HepG2 (cell line): ENCODE data around the gene HAGHL. TPM values are rescaled to one million over a fixed set of nuclear protein-coding genes. Genes with fewer than 3 reads are reported as not detected.

Experiments used
- ATAC-seq: fragments of 200-7000 bp; cut with Tn5 transposase; 3 replicates; pipeline ENCODE4 v1.9.1; 2020; ENCODE audit warnings: mild to moderate bottlenecking, moderate library complexity
- BruUV-seq: library from RNA; stranded (reverse); fragments of 400-500 nt; replicated peaks from 2 replicates; lab custom pipeline; 2021; lab: Mats Ljungman, UMichigan
- CTCF ChIA-PET: fragments of 300-600 bp; formaldehyde crosslinking; extraction: SDS; loops from one replicate; lab custom pipeline; 2021; ENCODE audit warnings: low total read pairs, inconsistent platforms, low intra/inter-chr PET ratio; lab: Yijun Ruan, JAX
- POLR2A ChIA-PET: fragments of 350-600 bp; sonication (Branson Sonifier 250); formaldehyde crosslinking; loops from one replicate; lab custom pipeline; 2020; ENCODE audit warnings: antibody characterized with exemption, inconsistent platforms; lab: Yijun Ruan, JAX
- DNase-seq: peaks from one replicate; pipeline ENCODE4 v3.0.0-alpha.2; 2015; ENCODE audit warnings: low spot score
- FAIRE-seq: peaks from 3 replicates; lab custom pipeline; 2011; peaks lifted over from hg19 to GRCh38; lab: Jason Lieb, UNC
- H2AFZ ChIP-seq: one replicate; pipeline ENCODE4 v1.6.1; 2011; ENCODE audit warnings: low read length, inconsistent platforms
- H3K27ac ChIP-seq: fragments of 300-600 bp; 3 replicates; pipeline ENCODE4 v1.8.0; 2011; ENCODE audit warnings: mixed run types, mild to moderate bottlenecking, mixed read lengths, low read length, inconsistent platforms; ENCODE audit not compliant: insufficient read depth; ENCODE audit errors: extremely low read length
- H3K27me3 ChIP-seq, 2 experiments: fragments of 200-600 bp in 1 of 2; 2 replicates in 1 of 2; 3 replicates in 1 of 2; pipeline versions ENCODE4 v1.6.0 to v1.8.0; 2011; ENCODE audit warnings: low read length in 2 of 2, mild to moderate bottlenecking in 2 of 2, moderate library complexity in 2 of 2, inconsistent platforms in 1 of 2; ENCODE audit not compliant: insufficient read depth in 2 of 2, control insufficient read depth in 1 of 2
- H3K36me3 ChIP-seq, 2 experiments: fragments of 200-600 bp in 1 of 2; replicated peaks in 1 of 2; 2 replicates in 1 of 2; 3 replicates in 1 of 2; pipeline versions ENCODE4 v1.5.1 to v1.8.0; 2011; ENCODE audit warnings: low read length in 2 of 2, inconsistent platforms in 1 of 2; ENCODE audit not compliant: insufficient read depth in 2 of 2, control insufficient read depth in 1 of 2
- H3K4me1 ChIP-seq: 2 replicates; pipeline ENCODE4 v1.5.1; 2012; ENCODE audit warnings: low read length, inconsistent platforms; ENCODE audit not compliant: insufficient read depth
- H3K4me2 ChIP-seq: 2 replicates; pipeline ENCODE4 v1.6.0; 2011; ENCODE audit warnings: low read depth, low read length, inconsistent platforms
- H3K4me3 ChIP-seq, 3 experiments: fragments of 200-600 bp in 1 of 3; sonication (generic), shearing (Covaris generic) in 1 of 3; replicated peaks in 1 of 3; 2 replicates each; pipeline ENCODE4 v1.5.1; 2011 to 2016; ENCODE audit warnings: low read length in 3 of 3, inconsistent platforms in 2 of 3, low read depth in 2 of 3, mild to moderate bottlenecking in 2 of 3, control low read depth in 1 of 3, mixed read lengths in 1 of 3; ENCODE audit not compliant: insufficient read depth in 1 of 3
- H3K79me2 ChIP-seq: one replicate; pipeline ENCODE4 v1.6.1; 2011; ENCODE audit warnings: low read length, inconsistent platforms; ENCODE audit not compliant: insufficient read depth
- H3K9ac ChIP-seq: 2 replicates; pipeline ENCODE4 v1.6.0; 2011; ENCODE audit warnings: mild to moderate bottlenecking, low read depth, low read length, inconsistent platforms; ENCODE audit not compliant: insufficient read depth
- H3K9me3 ChIP-seq: 2 replicates; pipeline ENCODE4 v1.5.1; 2012; ENCODE audit warnings: mild to moderate bottlenecking, low read length
- H4K20me1 ChIP-seq: 2 replicates; pipeline ENCODE4 v1.6.0; 2011; ENCODE audit warnings: inconsistent platforms, mild to moderate bottlenecking, low read length, moderate library complexity; ENCODE audit not compliant: insufficient read depth
- AKAP8 ChIP-seq: sonication (generic); formaldehyde crosslinking; IDR thresholded peaks from 2 replicates; pipeline ENCODE4 v1.5.1; 2020; ENCODE audit warnings: mild to moderate bottlenecking, missing genetic modification reagents
- KDM4B ChIP-seq: sonication (generic); formaldehyde crosslinking; IDR thresholded peaks from 2 replicates; pipeline ENCODE4 v1.4.0; 2020; ENCODE audit warnings: missing genetic modification reagents
- KDM5A ChIP-seq: fragments of 200-600 bp; sonication (generic); IDR thresholded peaks from 2 replicates; pipeline ENCODE4 v1.7.0; 2018; ENCODE audit warnings: antibody characterized with exemption, mild to moderate bottlenecking, low read length, borderline replicate concordance
- NR3C1 ChIP-seq: sonication (generic); formaldehyde crosslinking; IDR thresholded peaks from 2 replicates; pipeline ENCODE4 v1.4.0; 2020; ENCODE audit warnings: missing genetic modification reagents
- ZNF432 ChIP-seq: sonication (generic); formaldehyde crosslinking; IDR thresholded peaks from 2 replicates; pipeline ENCODE4 v1.5.0; 2020; ENCODE audit warnings: missing genetic modification reagents, mild to moderate bottlenecking, borderline replicate concordance
- ZNF446 ChIP-seq: sonication (generic); formaldehyde crosslinking; IDR thresholded peaks from 2 replicates; pipeline ENCODE4 v1.5.0; 2020; ENCODE audit warnings: mild to moderate bottlenecking, missing genetic modification reagents
- ZNF619 ChIP-seq: sonication (generic); formaldehyde crosslinking; IDR thresholded peaks from 2 replicates; pipeline ENCODE4 v1.4.0; 2020; ENCODE audit warnings: mild to moderate bottlenecking, missing genetic modification reagents
- ZNF7 ChIP-seq: IDR thresholded peaks from 2 replicates; pipeline ENCODE4 v1.6.1; 2016; ENCODE audit warnings: missing biosample characterization, missing genetic modification reagents
- ZNF788 ChIP-seq: sonication (generic); formaldehyde crosslinking; IDR thresholded peaks from 2 replicates; pipeline ENCODE4 v1.5.0; 2020; ENCODE audit warnings: mild to moderate bottlenecking, missing genetic modification reagents, borderline replicate concordance
- WGBS: methylation state at CpG from one replicate; pipeline ENCODE4 v1.1.6; 2017; ENCODE audit warnings: low lambda C conversion rate; 5-methylcytosine and 5-hydroxymethylcytosine counted together
- in situ Hi-C: cut with HindIII; loops from 2 replicates; pipeline ENCODE4 v1.10.0; 2017; ENCODE audit warnings: low pct_unique_long_range_greater_than_20kb; ENCODE audit not compliant: extremely low pct_ligation_motif_present
- intact Hi-C: fragments of 100-400 bp; cut with micrococcal nuclease; formaldehyde crosslinking; loops from one replicate; pipeline ENCODE4 v1.10.0; 2022; ENCODE audit not compliant: unreplicated experiment
- polyA plus RNA-seq, 8 experiments: library from polyadenylated mRNA; depleted of rRNA in 3 of 8; stranded (reverse) in 7 of 8; unstranded in 1 of 8; fragments of >200 nt; fragmentation: Illumina TruSeq in 4 of 8; extraction: Trizol in 4 of 8; gene quantifications; 2 replicates each; pipeline versions ENCODE4 v1.2.1 to v1.2.3, GENCODE V29; 2011 to 2016; ENCODE audit warnings: low read depth in 4 of 8, missing spikeins in 1 of 8, mixed read lengths in 1 of 8; ENCODE audit not compliant: insufficient read depth in 1 of 8
- total RNA-seq, 5 experiments: library from RNA; depleted of rRNA; stranded (reverse); fragments of >200 nt; fragmentation: Illumina TruSeq; extraction: Trizol; gene quantifications; 2 replicates each; pipeline ENCODE4 v1.2.3, GENCODE V29; 2016; ENCODE audit warnings: low read depth in 1 of 5
- TF ChIP-seq, protein P1 (sequence below): sonication (generic); formaldehyde crosslinking; IDR thresholded peaks from 2 replicates; pipeline ENCODE4 v1.5.1; 2020; ENCODE audit warnings: missing genetic modification reagents, mild to moderate bottlenecking, borderline replicate concordance
- TF ChIP-seq, protein P2 (sequence below): sonication (generic); formaldehyde crosslinking; IDR thresholded peaks from 2 replicates; pipeline ENCODE4 v1.5.0; 2020; ENCODE audit warnings: missing genetic modification reagents

HAGHL gene
- total and polyA plus RNA-seq, 2 of the 13 experiments (the other 11 are each of a cell fraction or from before 2014, with no cell fraction given) = 3.4 to 8.4 TPM

DNA sequence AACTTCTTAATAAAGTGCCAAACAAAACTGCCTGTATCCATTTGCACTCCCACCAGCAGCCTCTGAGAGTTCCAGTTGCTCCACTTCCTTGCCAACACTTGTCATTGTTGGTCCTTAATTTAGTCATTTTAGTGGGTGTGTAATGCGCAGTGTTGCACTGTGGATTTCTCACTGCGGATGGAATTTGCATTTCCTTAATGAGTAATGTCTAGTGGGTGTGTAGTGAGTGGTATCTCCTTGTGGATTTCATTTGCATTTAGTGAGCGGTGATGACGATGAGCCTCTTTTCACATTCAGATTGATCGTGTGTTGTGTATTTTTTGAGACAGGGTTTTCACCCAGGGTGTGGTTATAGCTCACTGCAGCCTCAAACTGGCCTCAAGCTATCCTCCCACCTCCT is 29.5 kb downstream of the HAGHL start (continued):
- peak; percentile 94 for TF ChIP-seq ZNF7

DNA sequence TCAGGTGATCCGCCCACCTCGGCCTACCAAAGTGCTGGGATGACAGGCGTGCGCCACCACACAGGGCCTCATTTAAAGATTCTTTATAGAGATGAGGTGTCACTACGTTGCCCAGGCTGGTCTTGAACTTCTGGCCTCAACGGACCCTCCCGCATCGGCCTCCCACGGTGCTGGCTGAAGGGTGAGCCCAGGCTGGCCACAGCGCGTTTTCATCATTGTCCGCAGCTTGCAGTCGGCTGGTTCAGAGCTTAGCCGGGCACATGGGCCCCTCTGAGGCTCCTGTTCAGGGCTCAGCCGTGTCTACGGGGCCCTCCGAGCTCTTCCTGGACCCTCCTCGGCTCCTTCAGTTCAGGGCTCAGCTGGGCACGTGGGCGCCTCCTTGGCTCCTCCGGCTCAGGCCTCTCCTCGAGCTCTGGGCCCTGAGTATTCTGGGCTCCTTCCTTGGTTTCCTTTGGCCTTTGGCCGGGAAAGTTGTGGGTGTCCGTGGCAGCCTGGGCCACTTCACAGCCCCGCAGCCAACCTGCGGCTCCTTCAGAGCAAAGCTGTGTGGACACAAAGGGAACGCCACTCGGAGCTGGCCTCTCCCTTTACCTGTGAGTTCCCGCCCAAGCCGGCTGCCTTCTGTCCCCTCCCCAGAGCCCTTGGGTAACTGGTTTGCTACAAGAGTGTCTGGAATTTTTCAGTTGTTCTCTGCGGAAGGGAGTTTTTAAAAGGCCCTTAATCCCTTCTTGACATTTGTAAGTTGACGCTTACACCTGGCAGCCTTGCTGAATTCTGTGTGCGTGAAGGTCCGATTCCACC is 32.4 kb downstream of the HAGHL start:
- Histone ChIP-seq H3K9me3 (no peaks in the 10 kb centered on the region), H3K79me2 (no peaks in the 10 kb centered on the region), H3K27me3 (peaks cover 3 to 18% of the 10 kb centered on the region in 2 experiments; a peak in 4 of 5 replicates), H3K27ac (no peak overlapping the region), H3K4me3 (no peak overlapping the region), H4K20me1 (no peaks in the 10 kb centered on the region), H3K36me3 (no peaks in the 10 kb centered on the region), H3K4me1 (peaks cover 32% of the 10 kb centered on the region), H3K9ac (no peak overlapping the region), H2AFZ (no peak overlapping the region), H3K4me2 (no peak overlapping the region)
- CTCF ChIA-PET = no interaction called here
- ATAC-seq (no peak), DNase-seq (no peak), FAIRE-seq (no peak)
- WGBS = 61% methylated on average over 25 of the region's 34 CpGs
- no TSS peak for BruUV-seq
- POLR2A ChIA-PET = interaction anchor here (1.2 kb wide), 1 partner anchor 29 kb away, joined by 4 read pairs; the partner anchor contains the start of genes CHTF18 and RPUSD1
- intact Hi-C loops = no loop called here
- TF ChIP-seq NR3C1 (no peak), ZNF432 (CRISPR knock-in tag) (no peak), KDM5A (no peak), ZNF788 (no peak), KDM4B (CRISPR knock-in tag) (no peak), AKAP8 (CRISPR knock-in tag) (no peak), ZNF619 (CRISPR knock-in tag) (no peak), ZNF446 (CRISPR knock-in tag) (no peak)
- TF ChIP-seq, protein P1, sequence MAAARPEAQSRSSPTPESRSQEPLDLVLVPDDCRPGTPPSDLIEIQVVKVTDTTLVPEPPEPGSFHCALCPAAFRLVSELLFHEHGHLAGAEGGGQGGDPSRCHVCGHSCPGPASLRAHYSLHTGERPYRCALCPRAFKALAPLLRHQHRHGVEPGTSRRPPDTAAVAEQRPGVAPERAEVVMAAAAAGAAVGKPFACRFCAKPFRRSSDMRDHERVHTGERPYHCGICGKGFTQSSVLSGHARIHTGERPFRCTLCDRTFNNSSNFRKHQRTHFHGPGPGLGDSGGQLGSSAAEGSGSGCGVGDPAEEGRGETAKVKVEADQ (CRISPR knock-in tag) = no peak
- TF ChIP-seq, protein P2, sequence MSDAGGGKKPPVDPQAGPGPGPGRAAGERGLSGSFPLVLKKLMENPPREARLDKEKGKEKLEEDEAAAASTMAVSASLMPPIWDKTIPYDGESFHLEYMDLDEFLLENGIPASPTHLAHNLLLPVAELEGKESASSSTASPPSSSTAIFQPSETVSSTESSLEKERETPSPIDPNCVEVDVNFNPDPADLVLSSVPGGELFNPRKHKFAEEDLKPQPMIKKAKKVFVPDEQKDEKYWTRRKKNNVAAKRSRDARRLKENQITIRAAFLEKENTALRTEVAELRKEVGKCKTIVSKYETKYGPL (CRISPR knock-in tag) = no peak
- in situ Hi-C loops = no loop called here
